Measurements from ENCODE around the gene ANK2. TPM values are rescaled to one million over a fixed set of nuclear protein-coding genes. Genes with fewer than 3 reads are reported as not detected.

Gene ANK2
- total RNA-seq, 1 experiment from 2014 or later: 5.5 TPM

DNA sequence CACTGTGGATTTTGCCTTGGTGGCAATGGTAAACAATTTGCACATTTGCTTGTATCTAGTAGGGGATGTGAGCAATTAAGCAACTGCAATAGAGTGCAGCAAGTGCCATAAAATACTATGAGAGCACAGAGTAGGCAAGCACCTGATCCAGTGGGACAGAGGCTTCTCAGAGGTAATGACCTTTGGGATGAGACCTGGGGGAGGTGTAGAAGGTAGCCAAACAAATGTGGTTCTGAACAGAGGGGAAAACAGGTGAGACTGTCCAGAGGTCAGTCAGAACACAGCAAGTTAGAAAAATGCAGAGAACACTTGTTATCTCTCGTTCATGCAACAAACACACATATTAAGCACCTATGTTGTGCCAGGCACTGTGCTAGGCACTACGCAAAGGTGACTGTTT, 21.4 kb upstream of the ANK2 start:
- H3K36me3 ChIP-seq (ENCODE audit: control insufficient read depth, insufficient read depth, low read length): no peaks in the 10 kb centered on the region
- no peaks in the 10 kb centered on the region for H3K27me3 ChIP-seq (ENCODE audit: control insufficient read depth, insufficient read depth, low read length)
- TF ChIP-seq, protein P1, sequence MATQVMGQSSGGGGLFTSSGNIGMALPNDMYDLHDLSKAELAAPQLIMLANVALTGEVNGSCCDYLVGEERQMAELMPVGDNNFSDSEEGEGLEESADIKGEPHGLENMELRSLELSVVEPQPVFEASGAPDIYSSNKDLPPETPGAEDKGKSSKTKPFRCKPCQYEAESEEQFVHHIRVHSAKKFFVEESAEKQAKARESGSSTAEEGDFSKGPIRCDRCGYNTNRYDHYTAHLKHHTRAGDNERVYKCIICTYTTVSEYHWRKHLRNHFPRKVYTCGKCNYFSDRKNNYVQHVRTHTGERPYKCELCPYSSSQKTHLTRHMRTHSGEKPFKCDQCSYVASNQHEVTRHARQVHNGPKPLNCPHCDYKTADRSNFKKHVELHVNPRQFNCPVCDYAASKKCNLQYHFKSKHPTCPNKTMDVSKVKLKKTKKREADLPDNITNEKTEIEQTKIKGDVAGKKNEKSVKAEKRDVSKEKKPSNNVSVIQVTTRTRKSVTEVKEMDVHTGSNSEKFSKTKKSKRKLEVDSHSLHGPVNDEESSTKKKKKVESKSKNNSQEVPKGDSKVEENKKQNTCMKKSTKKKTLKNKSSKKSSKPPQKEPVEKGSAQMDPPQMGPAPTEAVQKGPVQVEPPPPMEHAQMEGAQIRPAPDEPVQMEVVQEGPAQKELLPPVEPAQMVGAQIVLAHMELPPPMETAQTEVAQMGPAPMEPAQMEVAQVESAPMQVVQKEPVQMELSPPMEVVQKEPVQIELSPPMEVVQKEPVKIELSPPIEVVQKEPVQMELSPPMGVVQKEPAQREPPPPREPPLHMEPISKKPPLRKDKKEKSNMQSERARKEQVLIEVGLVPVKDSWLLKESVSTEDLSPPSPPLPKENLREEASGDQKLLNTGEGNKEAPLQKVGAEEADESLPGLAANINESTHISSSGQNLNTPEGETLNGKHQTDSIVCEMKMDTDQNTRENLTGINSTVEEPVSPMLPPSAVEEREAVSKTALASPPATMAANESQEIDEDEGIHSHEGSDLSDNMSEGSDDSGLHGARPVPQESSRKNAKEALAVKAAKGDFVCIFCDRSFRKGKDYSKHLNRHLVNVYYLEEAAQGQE (IDR thresholded peaks at IDR 0.05; ENCODE audit: insufficient read depth in 1 of 2, low read depth in 2 of 2, low read length in 1 of 2): no peak
- TF ChIP-seq SIN3A (IDR thresholded peaks at IDR 0.05; ENCODE audit: borderline replicate concordance, insufficient read depth, low read depth, low read length): no peak
- no peak for TF ChIP-seq TCF7L2 (IDR thresholded peaks at IDR 0.05; ENCODE audit: low read depth, low read length)
- no peak for TF ChIP-seq POLR2AphosphoS5 (IDR thresholded peaks at IDR 0.05; ENCODE audit: low read depth, low read length)
- ATAC-seq: no peak
- no peak overlapping the region for H3K4me3 ChIP-seq (ENCODE audit: low read depth in 2 of 2, low read length in 2 of 2)
- no peak for DNase-seq (ENCODE audit: low read depth, low spot score)
- ChIA-PET CTCF (interaction anchor here (0.7 kb wide), 1 partner anchor 9 kb away, joined by 4 read pairs; no protein-coding TSS in a partner anchor), POLR2A (no interaction called here)
- H3K4me1 ChIP-seq (ENCODE audit: control insufficient read depth, insufficient read depth, low read length): no peaks in the 10 kb centered on the region
- H3K9me3 ChIP-seq (ENCODE audit: control insufficient read depth, insufficient read depth, low read depth, low read length): no peaks in the 10 kb centered on the region
- in situ Hi-C loops (cut with HindIII; ENCODE audit: low pct_unique_long_range_greater_than_20kb, low sequenced_read_pairs): no loop called here
- BruUV-seq (replicated peaks): no TSS peak
- intact Hi-C loops (cut with micrococcal nuclease; ENCODE audit: unreplicated experiment): no loop called here
- no peak overlapping the region for H3K27ac ChIP-seq (ENCODE audit: low read length)

DNA sequence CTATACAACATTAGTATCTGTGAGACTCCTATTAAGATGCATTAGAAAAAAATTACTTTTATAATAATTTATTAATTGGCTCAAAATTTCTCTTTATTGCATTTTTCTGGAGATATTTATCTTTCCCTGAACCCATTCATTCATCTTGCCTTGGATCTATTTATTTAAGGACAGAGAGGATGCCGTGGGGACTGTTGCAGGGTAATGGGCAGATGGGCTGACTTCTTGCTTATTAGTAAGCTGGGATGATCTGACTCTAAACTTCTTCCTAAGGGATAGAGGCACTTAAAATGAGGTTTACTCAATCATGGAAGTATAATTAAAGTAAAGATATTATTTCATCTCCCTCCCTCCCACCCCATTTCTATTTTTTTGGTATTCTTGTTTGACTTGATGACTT, 18.2 kb upstream of the ANK2 start:
- H3K9me3 ChIP-seq (ENCODE audit: control insufficient read depth, insufficient read depth, low read depth, low read length): no peaks in the 10 kb centered on the region
- TF ChIP-seq POLR2AphosphoS5 (IDR thresholded peaks at IDR 0.05; ENCODE audit: low read depth, low read length) (no peak), TCF7L2 (IDR thresholded peaks at IDR 0.05; ENCODE audit: low read depth, low read length) (no peak), SIN3A (IDR thresholded peaks at IDR 0.05; ENCODE audit: borderline replicate concordance, insufficient read depth, low read depth, low read length) (no peak)
- no peaks in the 10 kb centered on the region for H3K4me1 ChIP-seq (ENCODE audit: control insufficient read depth, insufficient read depth, low read length)
- ATAC-seq: no peak
- no peak overlapping the region for H3K4me3 ChIP-seq (ENCODE audit: low read depth in 2 of 2, low read length in 2 of 2)
- no peaks in the 10 kb centered on the region for H3K27me3 ChIP-seq (ENCODE audit: control insufficient read depth, insufficient read depth, low read length)
- POLR2A ChIA-PET: no interaction called here
- no peak overlapping the region for H3K27ac ChIP-seq (ENCODE audit: low read length)
- no peak for DNase-seq (ENCODE audit: low read depth, low spot score)
- CTCF ChIA-PET: no interaction called here
- in situ Hi-C loops (cut with HindIII; ENCODE audit: low pct_unique_long_range_greater_than_20kb, low sequenced_read_pairs) (no loop called here), intact Hi-C loops (cut with micrococcal nuclease; ENCODE audit: unreplicated experiment) (no loop called here)
- H3K36me3 ChIP-seq (ENCODE audit: control insufficient read depth, insufficient read depth, low read length): no peaks in the 10 kb centered on the region
- no TSS peak for BruUV-seq (replicated peaks)

GRCh38 chr4:113040793-113041192, 8.7 kb upstream of the ANK2 start:
- Histone ChIP-seq H3K27me3 (ENCODE audit: control insufficient read depth, insufficient read depth, low read length) (no peaks in the 10 kb centered on the region), H3K4me3 (ENCODE audit: low read depth in 2 of 2, low read length in 2 of 2) (no peak overlapping the region), H3K9me3 (ENCODE audit: control insufficient read depth, insufficient read depth, low read depth, low read length) (no peaks in the 10 kb centered on the region), H3K27ac (ENCODE audit: low read length) (no peak overlapping the region), H3K36me3 (ENCODE audit: control insufficient read depth, insufficient read depth, low read length) (no peaks in the 10 kb centered on the region), H3K4me1 (ENCODE audit: control insufficient read depth, insufficient read depth, low read length) (no peaks in the 10 kb centered on the region)
- no TSS peak for BruUV-seq (replicated peaks)
- DNase-seq (ENCODE audit: low read depth, low spot score): no peak
- in situ Hi-C loops (cut with HindIII; ENCODE audit: low pct_unique_long_range_greater_than_20kb, low sequenced_read_pairs) (no loop called here), intact Hi-C loops (cut with micrococcal nuclease; ENCODE audit: unreplicated experiment) (no loop called here)
- ChIA-PET CTCF (no interaction called here), POLR2A (no interaction called here)
- no peak for TF ChIP-seq TCF7L2 (IDR thresholded peaks at IDR 0.05; ENCODE audit: low read depth, low read length)
- TF ChIP-seq SIN3A (IDR thresholded peaks at IDR 0.05; ENCODE audit: borderline replicate concordance, insufficient read depth, low read depth, low read length): no peak
- TF ChIP-seq, protein P1 (IDR thresholded peaks at IDR 0.05; ENCODE audit: insufficient read depth in 1 of 2, low read depth in 2 of 2, low read length in 1 of 2): no peak
- no peak for TF ChIP-seq POLR2AphosphoS5 (IDR thresholded peaks at IDR 0.05; ENCODE audit: low read depth, low read length)
- TF ChIP-seq, protein P2, sequence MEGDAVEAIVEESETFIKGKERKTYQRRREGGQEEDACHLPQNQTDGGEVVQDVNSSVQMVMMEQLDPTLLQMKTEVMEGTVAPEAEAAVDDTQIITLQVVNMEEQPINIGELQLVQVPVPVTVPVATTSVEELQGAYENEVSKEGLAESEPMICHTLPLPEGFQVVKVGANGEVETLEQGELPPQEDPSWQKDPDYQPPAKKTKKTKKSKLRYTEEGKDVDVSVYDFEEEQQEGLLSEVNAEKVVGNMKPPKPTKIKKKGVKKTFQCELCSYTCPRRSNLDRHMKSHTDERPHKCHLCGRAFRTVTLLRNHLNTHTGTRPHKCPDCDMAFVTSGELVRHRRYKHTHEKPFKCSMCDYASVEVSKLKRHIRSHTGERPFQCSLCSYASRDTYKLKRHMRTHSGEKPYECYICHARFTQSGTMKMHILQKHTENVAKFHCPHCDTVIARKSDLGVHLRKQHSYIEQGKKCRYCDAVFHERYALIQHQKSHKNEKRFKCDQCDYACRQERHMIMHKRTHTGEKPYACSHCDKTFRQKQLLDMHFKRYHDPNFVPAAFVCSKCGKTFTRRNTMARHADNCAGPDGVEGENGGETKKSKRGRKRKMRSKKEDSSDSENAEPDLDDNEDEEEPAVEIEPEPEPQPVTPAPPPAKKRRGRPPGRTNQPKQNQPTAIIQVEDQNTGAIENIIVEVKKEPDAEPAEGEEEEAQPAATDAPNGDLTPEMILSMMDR (IDR thresholded peaks at IDR 0.05): no peak
- no peak for ATAC-seq

Measured in Panc1 (cell line).